ENCODE data around the gene TMEM127.
A peak's percentile ranks its signal among the peaks of the same experiment; 100 is the strongest.
"Not testable (repeated sequence)": the region's sequence is repeated elsewhere in the genome, so short reads cannot be mapped to it uniquely, and the experiment has no call there.

The TMEM127 gene

GRCh38 chr2:96265840-96266679, at the start of gene TMEM127, which contains the start of gene CIAO1:
Gene TMEM127 (minus strand): TSS chr2:96265997. CDS start chr2:96265381, 616 bp downstream.
Gene CIAO1 (plus strand): TSS chr2:96266225. CDS start chr2:96266351, 126 bp downstream.
- DNase-seq (ENCODE audit: low read depth in 3 of 3, low spot score in 1 of 3): peak; percentile 93 to 94 (median 94)

- DNase-seq (ENCODE audit: low read depth in 3 of 3, low spot score in 1 of 3): no peak
Measured at GRCh38 chr2:96315005-96315399, 49.2 kb upstream of the TMEM127 start.

- DNase-seq (ENCODE audit: low read depth in 3 of 3, low spot score in 1 of 3): no peak
Measured at GRCh38 chr2:96308248-96308647, 42.5 kb upstream of the TMEM127 start.

GRCh38 chr2:96306370-96306769, 40.6 kb upstream of the TMEM127 start:
- no peak for DNase-seq (ENCODE audit: low read depth in 3 of 3, low spot score in 1 of 3)

- DNase-seq (ENCODE audit: low read depth in 3 of 3, low spot score in 1 of 3): no peak
Measured at GRCh38 chr2:96305979-96306308, 40.1 kb upstream of the TMEM127 start.

- DNase-seq (ENCODE audit: low read depth in 3 of 3, low spot score in 1 of 3): peak; percentile 64 to 83 (median 72)
Measured at GRCh38 chr2:96305091-96305978, 39.5 kb upstream of the TMEM127 start, which contains the start of gene SNRNP200. Gene SNRNP200 (minus strand): TSS chr2:96305546. CDS start chr2:96305437, 109 bp downstream.

GRCh38 chr2:96304606-96305005, 38.8 kb upstream of the TMEM127 start:
- DNase-seq (ENCODE audit: low read depth in 3 of 3, low spot score in 1 of 3): no peak

- no peak for DNase-seq (ENCODE audit: low read depth in 3 of 3, low spot score in 1 of 3)
Measured at GRCh38 chr2:96301865-96302264, 36.1 kb upstream of the TMEM127 start.

GRCh38 chr2:96296925-96297324, 31.1 kb upstream of the TMEM127 start:
- DNase-seq (ENCODE audit: low read depth in 3 of 3, low spot score in 1 of 3): no peak

GRCh38 chr2:96294271-96294670, 28.5 kb upstream of the TMEM127 start:
- DNase-seq (ENCODE audit: low read depth in 3 of 3, low spot score in 1 of 3): not testable (repeated sequence)

GRCh38 chr2:96291751-96292150, 26.0 kb upstream of the TMEM127 start:
- DNase-seq (ENCODE audit: low read depth in 3 of 3, low spot score in 1 of 3): no peak

GRCh38 chr2:96287273-96287856, 21.6 kb upstream of the TMEM127 start:
- no peak for DNase-seq (ENCODE audit: low read depth in 3 of 3, low spot score in 1 of 3)

GRCh38 chr2:96276787-96277499, 11.1 kb upstream of the TMEM127 start:
- DNase-seq (ENCODE audit: low read depth in 3 of 3, low spot score in 1 of 3): no peak

GRCh38 chr2:96274355-96275056, 8.7 kb upstream of the TMEM127 start:
- DNase-seq (ENCODE audit: low read depth in 3 of 3, low spot score in 1 of 3): no peak

GRCh38 chr2:96273763-96274162, 8.0 kb upstream of the TMEM127 start:
- DNase-seq (ENCODE audit: low read depth in 3 of 3, low spot score in 1 of 3): no peak

GRCh38 chr2:96271995-96272394, 6.2 kb upstream of the TMEM127 start:
- DNase-seq (ENCODE audit: low read depth in 3 of 3, low spot score in 1 of 3): no peak

- peak in 1 of 3 donors; percentile 25 for DNase-seq (ENCODE audit: low read depth in 3 of 3, low spot score in 1 of 3)
Measured at GRCh38 chr2:96267159-96267971, 1.6 kb upstream of the TMEM127 start.

- peak in 2 of 3 donors; percentile 13 to 21 for DNase-seq (ENCODE audit: low read depth in 3 of 3, low spot score in 1 of 3)
Measured at GRCh38 chr2:96265349-96265839, 403 bp downstream of the TMEM127 start.

All from stimulated activated CD4-positive, alpha-beta T cell treated with anti-CD3 and anti-CD28 coated beads, TNF-alpha, amount 100 ng/mL, for 1 hour (primary cell).